B cell (primary cell): ENCODE data around the gene RHEBL1. TPM values are rescaled to one million over a fixed set of nuclear protein-coding genes. Genes with fewer than 3 reads are reported as not detected.

Source experiments
- ATAC-seq: fragments of 200-7000 bp; cut with Tn5 transposase; one replicate; pipeline ENCODE4 v1.10.0; 2021; ENCODE audit warnings: low read depth, mild to moderate bottlenecking, moderate number of reproducible peaks, moderate library complexity
- CTCF ChIA-PET: fragments of 350-600 bp; sonication (Branson Sonifier 250); formaldehyde crosslinking; loops from one replicate; lab custom pipeline; 2021; ENCODE audit warnings: antibody characterized with exemption, inconsistent platforms; lab: Charles Lee
- POLR2A ChIA-PET: fragments of 350-600 bp; sonication (Branson Sonifier 250); formaldehyde crosslinking; loops from one replicate; lab custom pipeline; 2021; ENCODE audit warnings: antibody characterized with exemption; lab: Charles Lee
- DNase-seq: peaks from one replicate; pipeline ENCODE4 v3.0.0; 2013
- H2AFZ ChIP-seq: 2 replicates; pipeline ENCODE4 v1.6.1; 2012; ENCODE audit warnings: mild to moderate bottlenecking, low read depth, low read length; ENCODE audit not compliant: insufficient read depth, poor library complexity, severe bottlenecking
- H3K27ac ChIP-seq, 2 donors: 1 replicate in 1 of 2; 2 replicates in 1 of 2; pipeline ENCODE4 v1.5.1; 2012 to 2013; ENCODE audit warnings: low read length in 2 of 2, mild to moderate bottlenecking in 2 of 2, moderate library complexity in 1 of 2
- H3K27me3 ChIP-seq, 4 experiments: fragments of 200-600 bp in 1 of 4; sonication (generic) in 1 of 4; replicated peaks in 1 of 4; 1 replicate in 2 of 4; 2 replicates in 2 of 4; pipeline versions ENCODE4 v1.6.1 to v1.7.0; 2013 to 2016; ENCODE audit warnings: low read length in 3 of 4, mild to moderate bottlenecking in 2 of 4, mixed read lengths in 1 of 4, moderate library complexity in 1 of 4; ENCODE audit not compliant: insufficient read depth in 4 of 4, control insufficient read depth in 3 of 4; ENCODE audit errors: control extremely low read depth in 1 of 4
- H3K36me3 ChIP-seq, 2 experiments: replicated peaks in 1 of 2; 1 replicate in 1 of 2; 2 replicates in 1 of 2; pipeline versions ENCODE4 v1.6.1 to v1.7.1; 2013; ENCODE audit warnings: low read length in 1 of 2; ENCODE audit not compliant: insufficient read depth in 2 of 2, control insufficient read depth in 1 of 2; ENCODE audit errors: control extremely low read depth in 1 of 2, extremely low read depth in 1 of 2
- H3K4me1 ChIP-seq, 2 donors: fragments of 200-600 bp in 1 of 2; sonication (generic) in 1 of 2; 1 replicate in 1 of 2; 2 replicates in 1 of 2; pipeline versions ENCODE4 v1.5.1 to v1.6.1; 2013 to 2017; ENCODE audit warnings: low read length in 2 of 2; ENCODE audit not compliant: control insufficient read depth in 2 of 2, insufficient read depth in 2 of 2
- H3K4me2 ChIP-seq: replicated peaks from 2 replicates; pipeline ENCODE3; 2012; ENCODE audit warnings: mild to moderate bottlenecking, low read depth, low read length; ENCODE audit not compliant: poor library complexity, severe bottlenecking
- H3K4me3 ChIP-seq, 5 experiments: fragments of 200-600 bp in 1 of 5; sonication (generic) in 1 of 5; 1 replicate in 3 of 5; 2 replicates in 2 of 5; pipeline versions ENCODE4 v1.5.1 to v1.7.0; 2011 to 2016; ENCODE audit warnings: low read length in 4 of 5, mild to moderate bottlenecking in 4 of 5, low read depth in 2 of 5, control low read depth in 1 of 5, moderate library complexity in 1 of 5; ENCODE audit not compliant: insufficient read depth in 1 of 5; ENCODE audit errors: control extremely low read depth in 1 of 5, extremely low read depth in 1 of 5
- H3K79me2 ChIP-seq: fragments of 200-600 bp; sonication (generic); one replicate; pipeline ENCODE4 v1.6.0; 2016; ENCODE audit warnings: low read length; ENCODE audit not compliant: control insufficient read depth, insufficient read depth
- H3K9ac ChIP-seq: fragments of 200-600 bp; sonication (generic); 2 replicates; pipeline ENCODE4 v1.6.1; 2017; ENCODE audit warnings: mild to moderate bottlenecking, low read length, moderate library complexity
- H3K9me3 ChIP-seq, 3 donors: one replicate each; pipeline versions ENCODE4 v1.6.1 to v1.7.1; 2013; ENCODE audit warnings: low read length in 2 of 3; ENCODE audit not compliant: control insufficient read depth in 2 of 3, insufficient read depth in 1 of 3; ENCODE audit errors: control extremely low read depth in 1 of 3
- H4K20me1 ChIP-seq: 2 replicates; pipeline ENCODE4 v1.6.0; 2012; ENCODE audit warnings: mild to moderate bottlenecking, low read length; ENCODE audit not compliant: insufficient read depth, control insufficient read depth, poor library complexity, severe bottlenecking
- H3K27ac Mint-ChIP-seq: one replicate; pipeline ENCODE4 v1.8.0; 2021; ENCODE audit warnings: mixed read lengths
- H3K27me3 Mint-ChIP-seq: one replicate; pipeline ENCODE4 v1.8.0; 2021; ENCODE audit warnings: mixed read lengths
- H3K4me1 Mint-ChIP-seq: one replicate; pipeline ENCODE4 v1.8.0; 2021; ENCODE audit warnings: mixed read lengths
- H3K4me3 Mint-ChIP-seq: one replicate; pipeline ENCODE4 v1.8.0; 2021; ENCODE audit warnings: mixed read lengths
- H3K9me3 Mint-ChIP-seq: one replicate; pipeline ENCODE4 v1.8.0; 2022; ENCODE audit warnings: mixed read lengths; ENCODE audit not compliant: insufficient read depth
- EZH2 ChIP-seq: IDR thresholded peaks from 2 replicates; pipeline ENCODE4 v1.6.1; 2012; ENCODE audit warnings: borderline replicate concordance, low read depth, mild to moderate bottlenecking, moderate library complexity, low read length; ENCODE audit not compliant: insufficient read depth, poor library complexity, severe bottlenecking
- whole genome bisulfite sequencing: methylation state at CpG from one replicate; pipeline ENCODE4 v1.1.5; 2013; ENCODE audit warnings: missing lambda C conversion rate; ENCODE audit not compliant: insufficient coverage; 5-methylcytosine and 5-hydroxymethylcytosine counted together
- intact Hi-C: fragments of 100-400 bp; cut with micrococcal nuclease; formaldehyde crosslinking; loops from one replicate; pipeline ENCODE4 v1.10.0; 2022
- polyA plus RNA-seq: library from polyadenylated mRNA; depleted of rRNA; stranded (reverse); fragments of >200 nt; gene quantifications from 2 replicates; pipeline ENCODE4 v1.2.3, GENCODE V29; 2012
- total RNA-seq, 2 donors: library from RNA; stranded (reverse); fragments of 120-200 nt in 1 of 2; gene quantifications; 1 replicate in 1 of 2; 2 replicates in 1 of 2; pipeline versions ENCODE4 v1.2.3 to v1.2.4, GENCODE V29; 2013 to 2022
- TF ChIP-seq, protein P1 (sequence below): fragments of 200-600 bp; IDR thresholded peaks from one replicate; pipeline ENCODE4 v1.8.0; 2022; ENCODE audit warnings: antibody characterized with exemption, mild to moderate bottlenecking

Gene RHEBL1
- total and polyA plus RNA-seq, 2 donors (not counting 1 experiment from before 2014, with no cell fraction given): 3.0 to 6.1 TPM

DNA sequence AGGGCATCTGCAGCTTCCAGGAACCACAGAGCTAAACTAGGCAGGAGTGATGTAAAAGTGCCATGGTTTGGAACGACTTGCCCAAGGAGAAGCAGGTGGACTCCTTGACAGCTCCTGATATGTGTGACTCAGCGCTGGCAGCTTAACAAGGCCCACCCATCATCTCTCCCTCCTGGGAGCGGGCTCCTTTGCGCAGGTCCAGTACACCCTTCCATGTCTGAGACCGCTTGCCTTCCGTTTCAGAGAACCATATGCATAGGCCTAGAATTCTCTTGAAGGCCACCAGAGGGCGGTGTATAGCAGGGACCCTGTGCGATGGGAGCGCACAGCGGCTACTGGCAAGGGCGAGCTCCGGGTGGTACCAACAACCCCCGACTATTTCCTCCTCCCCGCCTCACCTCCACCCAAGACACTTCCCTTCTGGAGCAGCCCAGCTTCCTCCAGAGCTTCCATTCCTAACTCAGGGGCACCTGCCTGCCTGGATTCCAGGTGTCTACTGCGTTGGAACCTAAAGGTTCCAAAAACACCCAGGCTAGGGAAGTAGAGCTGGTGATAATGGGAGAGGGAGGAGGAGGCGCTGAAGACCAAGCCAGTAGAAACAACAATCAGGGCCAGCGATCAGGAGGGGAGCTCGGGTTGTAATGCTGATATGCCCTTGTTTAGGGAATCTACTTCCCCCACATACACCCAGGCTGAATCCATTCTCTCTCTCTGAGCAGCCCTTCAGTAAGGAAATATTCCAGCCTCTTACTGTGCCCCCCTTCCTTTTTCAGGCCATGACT is 18.6 kb upstream of the RHEBL1 start:
- peak overlapping the region; percentile 66 for H3K4me2 ChIP-seq
- ChIA-PET POLR2A (interaction anchor here (0.7 to 1.9 kb wide), 3 partner anchors 43 to 147 kb away, joined by 4 to 8 read pairs (median 4); partner anchors contain the start of genes TUBA1A and TUBA1B), CTCF (interaction anchor here (0.6 to 6.9 kb wide), 32 partner anchors 9 to 254 kb away, joined by 3 to 193 read pairs (median 4); partner anchors contain the start of genes DHH, LMBR1L, RHEBL1 and TUBA1A)
- Mint-ChIP-seq H3K4me1 (peaks cover 38% of the 10 kb centered on the region), H3K27me3 (peaks cover 46% of the 10 kb centered on the region), H3K27ac (no peak overlapping the region), H3K9me3 (no peaks in the 10 kb centered on the region), H3K4me3 (peak overlapping the region; percentile 70)
- H3K27ac ChIP-seq: no peak overlapping the region
- H3K9ac ChIP-seq: no peak overlapping the region
- H3K4me3 ChIP-seq: peak overlapping the region in 1 of 5 experiments; percentile 10
- peak overlapping the region; percentile 53 for H2AFZ ChIP-seq
- intact Hi-C loops: loop anchor here (1.0 kb wide), 4 partner anchors 18 to 147 kb away; no protein-coding TSS in a partner anchor
- peaks cover 15% of the 10 kb centered on the region for H4K20me1 ChIP-seq
- peak; percentile 92 for ATAC-seq
- no peaks in the 10 kb centered on the region for H3K79me2 ChIP-seq
- DNase-seq: peak; percentile 88
- H3K9me3 ChIP-seq: peaks cover 0 to 15% (median 0%) of the 10 kb centered on the region in 3 donors
- WGBS: 1% methylated on average over 15 of the region's 18 CpGs
- H3K4me1 ChIP-seq: peaks cover 47 to 48% of the 10 kb centered on the region in 2 donors
- no peaks in the 10 kb centered on the region for H3K36me3 ChIP-seq
- no peak for TF ChIP-seq EZH2
- TF ChIP-seq, protein P1, sequence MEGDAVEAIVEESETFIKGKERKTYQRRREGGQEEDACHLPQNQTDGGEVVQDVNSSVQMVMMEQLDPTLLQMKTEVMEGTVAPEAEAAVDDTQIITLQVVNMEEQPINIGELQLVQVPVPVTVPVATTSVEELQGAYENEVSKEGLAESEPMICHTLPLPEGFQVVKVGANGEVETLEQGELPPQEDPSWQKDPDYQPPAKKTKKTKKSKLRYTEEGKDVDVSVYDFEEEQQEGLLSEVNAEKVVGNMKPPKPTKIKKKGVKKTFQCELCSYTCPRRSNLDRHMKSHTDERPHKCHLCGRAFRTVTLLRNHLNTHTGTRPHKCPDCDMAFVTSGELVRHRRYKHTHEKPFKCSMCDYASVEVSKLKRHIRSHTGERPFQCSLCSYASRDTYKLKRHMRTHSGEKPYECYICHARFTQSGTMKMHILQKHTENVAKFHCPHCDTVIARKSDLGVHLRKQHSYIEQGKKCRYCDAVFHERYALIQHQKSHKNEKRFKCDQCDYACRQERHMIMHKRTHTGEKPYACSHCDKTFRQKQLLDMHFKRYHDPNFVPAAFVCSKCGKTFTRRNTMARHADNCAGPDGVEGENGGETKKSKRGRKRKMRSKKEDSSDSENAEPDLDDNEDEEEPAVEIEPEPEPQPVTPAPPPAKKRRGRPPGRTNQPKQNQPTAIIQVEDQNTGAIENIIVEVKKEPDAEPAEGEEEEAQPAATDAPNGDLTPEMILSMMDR: peak; percentile 96
- peaks cover 0 to 56% (median 37%) of the 10 kb centered on the region in 4 experiments for H3K27me3 ChIP-seq

DNA sequence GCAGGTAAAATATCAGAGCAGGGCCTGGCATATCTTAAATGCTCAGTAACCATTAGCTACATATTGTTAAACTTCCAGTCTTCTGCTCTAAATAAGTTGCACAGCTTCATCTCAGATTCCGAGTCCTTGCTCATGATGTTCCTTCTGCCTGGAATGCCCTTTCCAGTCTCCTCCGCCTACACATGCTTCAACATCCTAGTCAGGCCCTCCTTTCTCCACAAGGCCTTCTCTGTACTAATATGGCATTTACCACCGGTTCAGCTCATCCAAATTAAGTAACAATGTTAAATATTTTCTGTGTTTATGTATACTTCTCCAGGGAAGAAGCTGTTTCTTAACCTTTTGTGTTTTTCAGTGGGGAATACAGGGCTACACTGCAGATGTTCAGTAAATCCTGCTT is 16.3 kb upstream of the RHEBL1 start:
- Mint-ChIP-seq H3K9me3 (no peaks in the 10 kb centered on the region), H3K4me3 (no peak overlapping the region), H3K27me3 (peaks cover 36% of the 10 kb centered on the region), H3K4me1 (peaks cover 22% of the 10 kb centered on the region), H3K27ac (no peak overlapping the region)
- Histone ChIP-seq H3K79me2 (no peaks in the 10 kb centered on the region), H2AFZ (no peak overlapping the region), H3K27ac (no peak overlapping the region), H4K20me1 (peaks cover 9% of the 10 kb centered on the region), H3K4me3 (no peak overlapping the region), H3K4me1 (peaks cover 32 to 33% of the 10 kb centered on the region in 2 donors), H3K4me2 (no peak overlapping the region), H3K36me3 (no peaks in the 10 kb centered on the region), H3K27me3 (peaks cover 0 to 34% (median 20%) of the 10 kb centered on the region in 4 experiments), H3K9me3 (peaks cover 0 to 3% (median 0%) of the 10 kb centered on the region in 3 donors), H3K9ac (no peak overlapping the region)
- WGBS: 100% methylated on average over 2 of the region's 3 CpGs
- DNase-seq (no peak), ATAC-seq (no peak)
- ChIA-PET CTCF (interaction anchor here (0.8 to 6.9 kb wide), 10 partner anchors 10 to 177 kb away, joined by 3 to 193 read pairs (median 5); partner anchors contain the start of genes DHH, LMBR1L, RHEBL1 and TUBA1B), POLR2A (no interaction called here)
- TF ChIP-seq EZH2: no peak
- TF ChIP-seq, protein P1: no peak
- intact Hi-C loops: no loop called here
